Retina (tissue), 1 donor: Measurements from ENCODE around the gene CSNK1D.

Experiments
- DNase-seq: peaks from one replicate; pipeline ENCODE4 v3.0.0-alpha.2; 2016

The CSNK1D gene

GRCh38 chr17:82237746-82238471 is 35.6 kb downstream of the CSNK1D start:
- no peak for DNase-seq

DNA sequence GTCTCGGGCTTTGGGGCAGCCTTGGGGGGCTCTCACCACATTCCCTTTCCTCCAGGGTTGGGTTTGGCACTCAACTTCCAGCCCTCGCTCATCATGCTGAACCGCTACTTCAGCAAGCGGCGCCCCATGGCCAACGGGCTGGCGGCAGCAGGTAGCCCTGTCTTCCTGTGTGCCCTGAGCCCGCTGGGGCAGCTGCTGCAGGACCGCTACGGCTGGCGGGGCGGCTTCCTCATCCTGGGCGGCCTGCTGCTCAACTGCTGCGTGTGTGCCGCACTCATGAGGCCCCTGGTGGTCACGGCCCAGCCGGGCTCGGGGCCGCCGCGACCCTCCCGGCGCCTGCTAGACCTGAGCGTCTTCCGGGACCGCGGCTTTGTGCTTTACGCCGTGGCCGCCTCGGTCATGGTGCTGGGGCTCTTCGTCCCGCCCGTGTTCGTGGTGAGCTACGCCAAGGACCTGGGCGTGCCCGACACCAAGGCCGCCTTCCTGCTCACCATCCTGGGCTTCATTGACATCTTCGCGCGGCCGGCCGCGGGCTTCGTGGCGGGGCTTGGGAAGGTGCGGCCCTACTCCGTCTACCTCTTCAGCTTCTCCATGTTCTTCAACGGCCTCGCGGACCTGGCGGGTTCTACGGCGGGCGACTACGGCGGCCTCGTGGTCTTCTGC is 36.3 kb downstream of the CSNK1D start:
- no peak for DNase-seq

DNA sequence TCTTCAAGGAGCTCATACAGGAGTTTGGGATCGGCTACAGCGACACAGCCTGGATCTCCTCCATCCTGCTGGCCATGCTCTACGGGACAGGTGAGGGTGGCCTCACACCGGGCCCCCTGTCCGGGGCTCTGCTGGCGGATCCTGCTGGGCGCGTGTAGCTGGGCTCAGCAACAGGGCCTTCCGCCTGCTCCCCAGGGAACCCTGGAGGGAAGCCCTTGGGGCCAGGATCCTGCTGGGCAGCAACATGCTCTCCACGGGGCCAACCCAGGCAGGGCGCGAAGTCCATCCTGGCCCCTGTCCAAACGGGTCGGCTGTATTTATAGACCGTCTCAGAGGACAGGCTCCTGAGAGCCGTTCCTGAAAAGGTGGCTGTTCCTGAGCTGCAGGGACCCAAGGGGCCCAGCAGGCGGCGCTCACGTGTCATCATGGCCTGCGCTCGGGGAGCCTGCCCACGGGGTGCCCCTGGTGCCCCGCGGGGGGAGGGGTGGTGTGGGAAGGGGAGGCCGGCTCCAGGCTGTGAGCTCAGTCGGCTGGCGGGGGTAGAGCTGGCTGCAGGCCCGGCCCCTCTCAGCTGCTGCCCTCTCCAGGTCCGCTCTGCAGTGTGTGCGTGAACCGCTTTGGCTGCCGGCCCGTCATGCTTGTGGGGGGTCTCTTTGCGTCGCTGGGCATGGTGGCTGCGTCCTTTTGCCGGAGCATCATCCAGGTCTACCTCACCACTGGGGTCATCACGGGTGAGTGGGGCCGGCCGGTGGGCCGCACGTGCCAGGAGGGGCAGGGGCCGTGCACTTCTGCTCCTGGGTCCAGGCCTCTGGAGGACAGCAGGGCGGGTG is 37.1 kb downstream of the CSNK1D start:
- DNase-seq: peak; percentile 87

DNA sequence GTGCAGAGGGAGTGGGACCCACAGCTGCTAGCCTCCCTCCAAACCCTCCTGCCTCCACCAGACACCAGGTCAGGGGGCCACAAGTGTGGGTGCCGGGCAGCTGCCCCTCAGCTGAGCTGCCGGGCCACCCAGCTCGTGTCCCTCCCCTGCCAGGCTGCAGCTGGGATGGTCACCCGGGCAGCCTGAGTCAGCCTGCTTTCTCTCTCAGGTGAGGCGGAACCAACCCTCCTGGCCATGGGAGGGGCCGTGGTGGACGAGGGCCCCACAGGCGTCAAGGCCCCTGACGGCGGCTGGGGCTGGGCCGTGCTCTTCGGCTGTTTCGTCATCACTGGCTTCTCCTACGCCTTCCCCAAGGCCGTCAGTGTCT is 37.7 kb downstream of the CSNK1D start:
- no peak for DNase-seq

GRCh38 chr17:82235056-82235774 is 38.3 kb downstream of the CSNK1D start:
- DNase-seq: no peak

GRCh38 chr17:82234211-82235055 is 39.1 kb downstream of the CSNK1D start:
- DNase-seq: no peak

- no peak for DNase-seq
These were observed 40.4 kb downstream of the CSNK1D start for GRCh38 chr17:82232876-82233785.

DNA sequence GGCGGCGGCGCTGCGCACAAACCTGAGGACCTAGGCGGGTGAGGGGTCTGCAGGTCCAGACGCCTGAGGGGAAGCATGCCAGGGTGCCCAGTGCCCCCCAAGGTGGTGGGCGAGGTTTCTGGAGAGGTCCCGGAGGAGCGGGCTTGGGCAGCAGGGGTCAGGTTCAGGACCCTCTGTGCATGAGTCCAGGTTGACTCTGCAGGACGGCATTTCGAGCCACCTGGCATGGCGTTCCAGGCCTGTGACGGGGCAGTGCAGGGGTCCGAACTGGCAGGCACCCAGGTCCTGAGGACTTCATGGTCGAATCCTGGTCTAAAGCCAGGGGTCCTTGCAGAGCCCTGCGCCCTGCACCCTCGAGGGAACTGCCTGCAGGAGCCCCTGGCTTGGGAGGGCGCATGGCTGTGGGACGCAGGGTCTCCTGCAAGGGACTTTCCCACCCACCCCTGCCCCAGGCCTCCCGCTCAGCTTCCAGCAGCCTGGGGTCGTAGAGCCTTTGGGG is 41.1 kb downstream of the CSNK1D start:
- no peak for DNase-seq

DNA sequence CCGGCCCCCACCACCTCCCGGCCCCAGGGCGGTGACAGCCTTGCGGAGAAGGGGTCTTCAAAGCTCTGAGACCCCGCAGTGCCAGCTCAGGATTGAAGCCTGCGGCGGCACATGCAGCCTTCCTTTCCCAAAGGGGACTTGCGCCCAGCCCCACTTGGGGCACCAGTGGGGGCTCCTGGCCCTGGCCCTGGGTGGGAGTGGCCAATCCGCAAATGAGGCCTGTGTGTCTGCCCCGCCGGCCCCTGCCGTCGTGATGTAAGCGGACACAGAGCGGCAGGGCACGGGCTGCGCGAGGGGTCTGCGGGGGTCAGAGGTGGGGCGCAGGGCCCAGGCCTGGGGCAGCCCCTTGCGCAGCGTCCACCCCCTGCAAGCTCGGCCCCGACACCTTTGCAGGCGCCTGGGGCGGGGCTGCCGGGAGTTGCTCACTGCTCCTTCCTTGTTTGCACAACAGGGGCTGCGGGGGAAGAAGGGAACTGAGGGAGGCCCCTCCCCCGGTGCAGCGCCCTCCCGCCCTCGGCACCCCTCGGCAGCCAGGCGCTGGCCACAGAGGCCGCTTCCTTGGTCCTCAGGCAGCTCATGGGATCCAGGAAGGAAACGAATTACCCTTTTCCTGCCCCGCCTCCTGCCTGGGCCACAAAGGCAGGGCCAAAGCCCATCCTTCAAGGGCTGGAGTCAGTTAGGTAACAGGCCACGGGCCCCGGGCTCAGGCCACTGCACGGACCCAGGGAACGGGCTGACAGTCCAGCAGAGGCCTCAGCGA is 41.8 kb downstream of the CSNK1D start:
- DNase-seq: peak; percentile 60

DNA sequence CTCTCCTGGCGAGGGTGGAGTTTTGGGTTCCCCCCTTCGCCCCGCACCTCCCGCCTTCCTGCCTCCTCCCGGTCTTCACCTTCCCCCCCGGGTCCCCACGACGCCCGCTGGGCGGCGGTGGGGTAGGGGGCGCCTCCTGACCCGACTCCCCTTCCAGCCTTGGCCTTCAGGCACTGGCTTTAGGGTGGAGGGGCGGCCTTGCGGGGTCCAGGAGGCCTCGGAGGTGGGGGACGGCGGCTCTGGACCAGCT is 42.3 kb downstream of the CSNK1D start:
- DNase-seq: peak; percentile 73

DNA sequence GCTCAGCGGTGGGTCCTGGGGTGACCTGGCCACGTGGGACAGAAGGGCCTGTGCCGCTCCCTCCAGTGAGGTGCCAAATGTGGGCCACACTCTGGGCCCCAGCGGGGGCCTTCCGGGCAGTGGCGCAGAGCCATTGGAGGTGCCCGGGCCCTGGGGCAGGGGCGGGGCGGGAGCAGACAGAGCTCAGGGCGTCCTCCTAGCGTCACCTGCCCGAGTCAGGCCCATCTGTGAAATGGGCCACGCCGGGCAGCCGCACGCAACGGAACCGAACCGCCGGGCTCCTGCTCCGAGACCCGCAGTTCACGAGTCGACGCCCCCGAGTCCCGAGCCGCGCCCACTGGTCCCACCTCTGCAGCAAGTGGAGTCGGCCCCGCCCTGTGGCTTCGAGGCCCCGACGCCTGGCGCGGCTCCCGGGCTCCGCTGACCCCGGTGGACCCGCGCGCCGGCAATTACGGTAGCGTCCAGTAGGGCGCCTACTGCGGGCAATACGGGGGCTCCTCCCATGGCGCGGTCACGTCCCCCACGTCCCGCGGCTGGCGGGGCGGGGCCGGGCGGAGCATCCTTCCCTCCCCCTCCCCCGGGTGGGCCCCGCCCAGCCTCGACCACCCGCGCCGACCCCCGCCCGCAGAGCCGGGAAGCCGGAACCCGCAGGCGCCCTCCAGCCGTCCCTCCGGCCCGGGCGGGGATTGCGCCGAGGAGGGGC is 42.7 kb downstream of the CSNK1D start:
- DNase-seq: peak; percentile 81

DNA sequence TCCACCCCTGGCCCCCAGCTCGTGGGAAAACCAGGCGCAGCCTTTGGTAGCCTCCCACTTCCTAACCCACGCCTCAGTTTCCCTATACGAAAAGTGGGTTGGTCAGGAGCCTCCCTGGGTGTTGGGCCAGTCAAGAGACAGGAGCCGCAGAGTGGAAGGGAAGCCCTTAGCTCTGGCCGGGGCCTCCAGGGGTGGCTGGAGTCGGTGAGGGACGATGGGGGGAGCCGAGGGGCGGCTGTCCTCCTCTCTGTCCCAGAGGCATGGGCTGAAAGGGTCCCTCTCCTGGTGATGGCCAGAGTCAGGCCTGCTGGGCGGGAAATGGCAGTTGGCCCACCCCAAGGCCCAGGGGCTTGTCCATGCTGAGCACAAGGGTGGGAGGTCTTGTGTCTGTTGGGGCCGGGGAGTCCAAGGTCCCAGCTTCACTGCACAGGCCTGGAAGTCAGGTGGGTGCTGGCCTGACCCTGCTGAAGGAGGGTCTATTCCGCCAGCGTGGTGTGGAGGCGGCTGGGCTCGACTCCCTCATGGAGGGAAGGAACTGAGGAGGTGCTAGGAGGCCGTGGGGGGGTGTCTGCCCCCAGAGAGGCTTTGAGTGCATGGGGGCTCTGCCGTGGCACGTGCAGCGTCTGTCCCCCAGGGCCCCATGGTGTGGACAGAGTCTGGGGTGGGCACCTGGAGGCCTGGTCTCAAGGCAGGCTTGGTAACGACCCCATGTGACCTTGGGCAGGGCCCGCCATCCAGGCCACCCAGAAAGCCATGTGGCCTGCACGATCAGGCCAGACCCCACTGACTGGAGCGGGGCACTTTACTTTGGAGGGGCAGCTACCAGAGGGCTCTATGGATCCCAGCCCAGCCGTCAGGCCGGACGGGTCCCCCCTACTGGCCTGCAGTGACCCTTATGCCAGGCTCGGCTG is 43.5 kb downstream of the CSNK1D start:
- peak; percentile 57 for DNase-seq

DNA sequence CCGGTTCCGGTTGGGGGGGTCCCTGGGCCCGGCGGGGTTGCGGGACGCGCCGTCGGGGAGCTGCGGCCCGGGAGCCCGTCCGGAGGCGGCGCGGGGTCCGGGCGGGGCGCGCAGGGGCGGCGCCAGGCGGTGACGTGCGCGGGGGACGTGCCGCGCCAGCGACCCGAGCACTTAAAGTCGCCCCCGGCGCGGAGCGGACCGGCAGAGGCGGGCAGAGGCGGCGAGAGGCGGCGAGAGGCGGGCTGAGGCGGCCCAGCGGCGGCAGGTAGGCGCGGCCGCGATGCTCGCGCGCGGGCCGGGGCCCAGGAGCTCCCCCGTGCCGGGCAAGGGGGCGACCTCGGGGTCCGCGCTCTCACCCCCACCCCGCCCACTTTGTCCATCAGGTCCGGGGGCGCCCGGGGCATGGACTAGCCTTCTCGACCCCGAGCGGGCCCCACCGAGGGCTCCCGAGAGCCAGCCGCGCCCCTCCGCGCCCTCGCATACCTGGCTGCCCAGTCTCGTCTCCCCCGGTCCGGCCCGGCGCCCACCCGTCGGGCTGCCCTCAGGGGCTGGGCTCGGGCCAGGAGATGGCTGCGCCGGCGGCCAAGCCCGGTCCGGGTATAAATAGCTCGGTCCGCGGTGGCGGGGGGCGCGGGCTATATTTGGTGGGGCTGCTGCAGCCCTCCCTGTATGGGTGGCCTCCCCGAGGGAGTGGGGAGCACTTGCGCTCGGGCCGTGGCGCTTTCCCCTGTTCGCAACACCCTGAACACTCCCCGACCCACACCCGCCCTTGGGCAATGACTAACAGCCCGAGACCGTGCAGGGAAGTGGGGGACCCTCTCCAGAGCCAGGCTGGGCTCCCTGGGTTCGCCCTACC is 44.4 kb downstream of the CSNK1D start, which contains the start of gene SLC16A3:
SLC16A3 (plus strand) TSS at position 201 of the 856 bp plus-strand sequence. CDS start 6,967 bp downstream, outside the sequence.
- DNase-seq: peak; percentile 53

DNA sequence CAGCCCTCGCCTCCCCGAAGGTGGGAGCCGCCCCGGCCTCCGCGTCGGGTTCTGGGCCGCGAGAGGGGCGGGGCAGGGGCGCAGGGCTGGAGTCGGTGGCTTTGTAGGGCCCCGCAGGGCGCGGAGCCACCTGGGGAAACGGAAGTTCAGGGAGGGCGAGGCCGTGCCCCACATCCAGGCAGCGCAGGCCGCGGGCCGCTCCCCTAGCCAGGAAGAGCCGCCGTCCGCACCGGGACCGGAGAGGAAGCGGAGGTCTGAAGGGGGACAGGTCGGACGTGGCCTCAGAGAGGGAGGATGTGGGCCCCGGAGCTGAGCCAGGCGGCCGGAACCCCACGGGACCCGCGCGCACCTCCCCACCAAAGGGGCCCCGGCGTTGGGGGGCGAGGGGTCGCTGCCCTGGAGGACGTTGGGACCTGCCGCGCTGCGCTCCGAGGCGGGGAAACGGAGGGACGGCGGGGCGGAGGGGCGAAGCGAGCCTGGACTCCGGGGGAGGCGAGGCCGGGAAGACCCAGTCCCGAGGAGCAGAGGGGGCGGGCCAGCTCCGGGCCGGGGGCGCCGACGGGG is 45.1 kb downstream of the CSNK1D start:
- peak; percentile 47 for DNase-seq

DNA sequence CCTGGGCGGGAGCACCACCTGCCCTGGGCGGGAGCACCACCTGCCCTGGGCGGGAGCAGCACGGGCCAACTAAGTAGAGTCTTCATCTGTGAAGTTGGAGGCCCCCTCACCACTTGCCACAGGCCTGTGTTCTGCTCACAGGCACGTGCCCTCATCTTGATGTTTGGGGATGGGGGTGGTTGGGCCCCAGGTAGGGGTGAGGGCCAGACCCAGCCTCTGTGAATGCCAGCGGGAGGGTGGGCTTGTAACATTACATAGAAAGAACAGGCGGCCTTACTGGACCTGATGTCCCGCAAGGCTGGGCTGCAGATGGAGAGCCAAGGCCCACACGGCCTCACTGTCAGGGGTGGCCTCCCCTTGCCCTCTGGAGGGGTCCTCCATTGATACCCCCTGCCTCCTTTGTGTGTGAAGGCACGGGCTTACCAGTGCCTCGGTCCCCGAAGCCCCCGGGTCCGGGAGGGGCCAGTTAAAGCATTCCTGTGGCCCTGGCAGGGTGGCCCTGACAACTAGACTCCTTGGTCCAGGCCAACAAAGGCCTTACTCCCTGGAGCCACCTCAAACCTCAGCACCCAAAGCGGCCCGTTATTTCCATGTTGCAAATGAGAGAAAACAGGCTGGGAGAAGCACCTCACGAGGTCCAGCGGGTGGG is 45.7 kb downstream of the CSNK1D start:
- no peak for DNase-seq
